NCI-H748 (cell line): ENCODE results near the gene ATP11B.
A peak's percentile ranks its signal among the peaks of the same experiment; 100 is the strongest.
"Not testable (repeated sequence)": the region's sequence is repeated elsewhere in the genome, so short reads cannot be mapped to it uniquely, and the experiment has no call there.

Experiments used
- DNase-seq: peaks from one replicate; lab custom pipeline; 2025; ENCODE audit not compliant: unreplicated experiment; lab: John Stamatoyannopoulos, UW

ATP11B gene

GRCh38 chr3:182794455-182795388 lies 1.4 kb downstream of the ATP11B start:
- DNase-seq = peak; percentile 22

- DNase-seq = no peak
These were observed 2.1 kb downstream of the ATP11B start for GRCh38 chr3:182795389-182795782.

- DNase-seq = no peak
These were observed 3.0 kb downstream of the ATP11B start for GRCh38 chr3:182796310-182796709.

GRCh38 chr3:182797876-182798275 lies 4.6 kb downstream of the ATP11B start:
- no peak for DNase-seq

GRCh38 chr3:182799143-182799542 lies 5.8 kb downstream of the ATP11B start:
- not testable (repeated sequence) for DNase-seq

GRCh38 chr3:182800508-182800907 lies 7.2 kb downstream of the ATP11B start:
- no peak for DNase-seq

GRCh38 chr3:182802413-182803390 lies 9.4 kb downstream of the ATP11B start:
- DNase-seq = no peak

GRCh38 chr3:182803596-182803995 lies 10.3 kb downstream of the ATP11B start:
- no peak for DNase-seq

- DNase-seq = no peak
These were observed 13.8 kb downstream of the ATP11B start for GRCh38 chr3:182807061-182807460.

- DNase-seq = no peak
These were observed 14.9 kb downstream of the ATP11B start for GRCh38 chr3:182808041-182808770.

GRCh38 chr3:182809531-182809930 lies 16.2 kb downstream of the ATP11B start:
- no peak for DNase-seq

GRCh38 chr3:182810574-182811268 lies 17.4 kb downstream of the ATP11B start:
- DNase-seq = no peak

- no peak for DNase-seq
These were observed 17.9 kb downstream of the ATP11B start for GRCh38 chr3:182811269-182811596.

- DNase-seq = no peak
These were observed 18.8 kb downstream of the ATP11B start for GRCh38 chr3:182812123-182812522.

- DNase-seq = no peak
These were observed 21.2 kb downstream of the ATP11B start for GRCh38 chr3:182814419-182815062.

GRCh38 chr3:182816181-182816580 lies 22.9 kb downstream of the ATP11B start:
- no peak for DNase-seq

- no peak for DNase-seq
These were observed 25.1 kb downstream of the ATP11B start for GRCh38 chr3:182818296-182818978.

GRCh38 chr3:182821221-182821981 lies 28.1 kb downstream of the ATP11B start:
- DNase-seq = no peak

- DNase-seq = not testable (repeated sequence)
These were observed 29.0 kb downstream of the ATP11B start for GRCh38 chr3:182822260-182822659.
